HCT116 (cell line): ENCODE measurements around the gene RFESD. TPM values are rescaled to one million over a fixed set of nuclear protein-coding genes. Genes with fewer than 3 reads are reported as not detected.

Experiments used
- ATAC-seq: fragments of 200-7000 bp; cut with Tn5 transposase; 2 replicates; pipeline ENCODE4 v1.9.1; 2020; ENCODE audit warnings: mild to moderate bottlenecking, moderate library complexity
- BruUV-seq: library from RNA; stranded (reverse); fragments of 400-500 nt; replicated peaks from 2 replicates; lab custom pipeline; 2021; lab: Mats Ljungman, UMichigan
- CTCF ChIA-PET: fragments of 300-600 bp; sonication (Branson Sonifier 250); formaldehyde crosslinking; loops from one replicate; lab custom pipeline; 2021; ENCODE audit warnings: antibody characterized with exemption; lab: Charles Lee
- POLR2A ChIA-PET: fragments of 300-600, 350-600 bp; sonication (Branson Sonifier 250); formaldehyde crosslinking; loops from one replicate; lab custom pipeline; 2021; ENCODE audit warnings: antibody characterized with exemption; lab: Charles Lee
- RAD21 ChIA-PET, 2 experiments: fragments of 300-600 bp; sonication (Branson Sonifier 250); formaldehyde crosslinking; loops; one replicate each; lab custom pipeline; 2023; ENCODE audit warnings: low total read pairs in 2 of 2; ENCODE audit not compliant: uncharacterized antibody in 2 of 2, unreplicated experiment in 2 of 2, low non-redundant PET in 1 of 2; lab: Charles Lee
- DNase-seq: peaks from one replicate; pipeline ENCODE4 v3.0.0-alpha.2; 2010; ENCODE audit warnings: low read depth, low spot score
- H2AFZ ChIP-seq: fragments of 200-600 bp; shearing (Covaris generic), sonication (generic); 2 replicates; pipeline ENCODE4 v1.6.1; 2017; ENCODE audit warnings: low read depth, mixed run types, mixed read lengths, antibody characterized with exemption, low read length; ENCODE audit not compliant: poor library complexity, severe bottlenecking
- H3K27ac ChIP-seq: 2 replicates; pipeline ENCODE4 v1.5.1; 2012; ENCODE audit warnings: low read depth, low read length
- H3K27me3 ChIP-seq: fragments of 200-600 bp; sonication (generic); 2 replicates; pipeline ENCODE4 v1.6.1; 2016; ENCODE audit warnings: mixed run types, low read length, mixed read lengths; ENCODE audit not compliant: insufficient read depth
- H3K36me3 ChIP-seq, 2 experiments: fragments of 200-500 bp in 1 of 2; fragments of 200-600 bp in 1 of 2; sonication (Bioruptor generic) in 1 of 2; sonication (generic) in 1 of 2; 2 replicates each; pipeline versions ENCODE4 v1.5.1 to v1.6.1; 2014 to 2016; ENCODE audit warnings: low read length in 2 of 2, inconsistent platforms in 1 of 2, mixed read lengths in 1 of 2, mixed run types in 1 of 2; ENCODE audit not compliant: insufficient read depth in 2 of 2, control insufficient read depth in 1 of 2
- H3K4me1 ChIP-seq, 2 experiments: fragments of 200-600 bp in 1 of 2; sonication (generic) in 1 of 2; 2 replicates each; pipeline versions ENCODE4 v1.5.1 to v1.6.1; 2012 to 2017; ENCODE audit warnings: low read length in 2 of 2, inconsistent platforms in 1 of 2, mild to moderate bottlenecking in 1 of 2, mixed read lengths in 1 of 2, mixed run types in 1 of 2, moderate library complexity in 1 of 2; ENCODE audit not compliant: insufficient read depth in 2 of 2, control insufficient read depth in 1 of 2
- H3K4me2 ChIP-seq: fragments of 200-600 bp; sonication (generic); 2 replicates; pipeline ENCODE4 v1.6.1; 2017; ENCODE audit warnings: mixed run types, low read length, mixed read lengths
- H3K4me3 ChIP-seq, 2 experiments: fragments of 200-600 bp in 1 of 2; sonication (generic) in 1 of 2; replicated peaks in 1 of 2; 2 replicates each; pipeline ENCODE4 v1.5.1; 2011 to 2016; ENCODE audit warnings: low read length in 2 of 2, control low read depth in 1 of 2, low read depth in 1 of 2, mild to moderate bottlenecking in 1 of 2, mixed read lengths in 1 of 2, mixed run types in 1 of 2
- H3K79me2 ChIP-seq: fragments of 200-600 bp; sonication (generic); 2 replicates; pipeline ENCODE4 v1.6.1; 2017; ENCODE audit warnings: mild to moderate bottlenecking, mixed run types, low read length, moderate library complexity, mixed read lengths; ENCODE audit not compliant: insufficient read depth
- H3K9ac ChIP-seq: fragments of 200-600 bp; sonication (generic); 2 replicates; pipeline ENCODE4 v1.6.1; 2016; ENCODE audit warnings: low read length, mixed read lengths
- H3K9me2 ChIP-seq: fragments of 200-600 bp; sonication (generic), shearing (Covaris generic); 2 replicates; pipeline ENCODE4 v1.6.1; 2017; ENCODE audit warnings: mixed run types, mild to moderate bottlenecking, moderate library complexity; ENCODE audit not compliant: insufficient read depth
- H3K9me3 ChIP-seq, 2 experiments: fragments of 200-500 bp in 1 of 2; fragments of 200-600 bp in 1 of 2; sonication (Bioruptor generic) in 1 of 2; sonication (generic) in 1 of 2; 2 replicates each; pipeline ENCODE4 v1.6.1; 2014 to 2017; ENCODE audit warnings: low read length in 2 of 2, mixed read lengths in 2 of 2, inconsistent platforms in 1 of 2, low read depth in 1 of 2, mild to moderate bottlenecking in 1 of 2, mixed run types in 1 of 2, moderate library complexity in 1 of 2; ENCODE audit not compliant: control insufficient read depth in 1 of 2, insufficient read depth in 1 of 2
- H4K20me1 ChIP-seq: fragments of 200-600 bp; sonication (generic), shearing (Covaris generic); 2 replicates; pipeline ENCODE4 v1.6.1; 2017; ENCODE audit warnings: mixed run types, mild to moderate bottlenecking, moderate library complexity; ENCODE audit not compliant: insufficient read depth
- EZH2 ChIP-seq: fragments of 200-600 bp; sonication (generic); IDR thresholded peaks from 2 replicates; pipeline ENCODE4 v1.6.1; 2017; ENCODE audit warnings: antibody characterized with exemption, mixed run types
- EZH2phosphoT487 ChIP-seq: fragments of 200-600 bp; IDR thresholded peaks from 2 replicates; pipeline ENCODE4 v1.6.1; 2018; ENCODE audit warnings: antibody characterized with exemption, borderline replicate concordance
- FOSL1 ChIP-seq: IDR thresholded peaks from 2 replicates; pipeline ENCODE4 v1.6.1; 2012; ENCODE audit warnings: low read depth
- JUND ChIP-seq: IDR thresholded peaks from 2 replicates; pipeline ENCODE4 v1.6.1; 2012
- MAX ChIP-seq: IDR thresholded peaks from 2 replicates; pipeline ENCODE4 v1.6.1; 2012
- POLR2AphosphoS5 ChIP-seq: IDR thresholded peaks from 2 replicates; pipeline ENCODE4 v1.6.1; 2011; ENCODE audit warnings: mild to moderate bottlenecking, low read depth, low read length, moderate library complexity
- REST ChIP-seq: IDR thresholded peaks from 2 replicates; pipeline ENCODE4 v1.6.1; 2012; ENCODE audit warnings: low read depth
- SRF ChIP-seq: IDR thresholded peaks from 2 replicates; pipeline ENCODE4 v1.6.1; 2012; ENCODE audit warnings: low read depth
- YY1 ChIP-seq: IDR thresholded peaks from 2 replicates; pipeline ENCODE4 v1.6.1; 2011; ENCODE audit warnings: low read length, low read depth, moderate library complexity, mild to moderate bottlenecking; ENCODE audit not compliant: insufficient replicate concordance; ENCODE audit errors: extremely low read depth
- ZFX ChIP-seq: fragments of 450-650 bp; IDR thresholded peaks from 2 replicates; pipeline ENCODE4 v1.6.1; 2017
- intact Hi-C: fragments of 100-400 bp; cut with micrococcal nuclease; formaldehyde crosslinking; loops from 2 replicates; pipeline ENCODE4 v1.10.0; 2022
- total RNA-seq: library from RNA; stranded (reverse); gene quantifications from one replicate; pipeline ENCODE4 v1.2.1, GENCODE V29; 2021; ENCODE audit not compliant: unreplicated experiment
- TF ChIP-seq, protein P1 (sequence below), 3 experiments: fragments of 200-600 bp in 1 of 3; sonication (generic) in 1 of 3; IDR thresholded peaks in 2 of 3; conservative IDR thresholded peaks in 1 of 3; 2 replicates each; pipeline ENCODE4 v1.5.1; 2012 to 2017; ENCODE audit warnings: low read depth in 2 of 3, low read length in 2 of 3, antibody characterized with exemption in 1 of 3, borderline replicate concordance in 1 of 3, control low read depth in 1 of 3, mild to moderate bottlenecking in 1 of 3, mixed read lengths in 1 of 3, mixed run types in 1 of 3, moderate library complexity in 1 of 3; ENCODE audit not compliant: insufficient read depth in 1 of 3

RFESD gene
- total RNA-seq, 1 experiment from 2014 or later, result 4.1 TPM

GRCh38 chr5:95621839-95622629 is 24.5 kb upstream of the RFESD start (continued):
- TF ChIP-seq, protein P1, sequence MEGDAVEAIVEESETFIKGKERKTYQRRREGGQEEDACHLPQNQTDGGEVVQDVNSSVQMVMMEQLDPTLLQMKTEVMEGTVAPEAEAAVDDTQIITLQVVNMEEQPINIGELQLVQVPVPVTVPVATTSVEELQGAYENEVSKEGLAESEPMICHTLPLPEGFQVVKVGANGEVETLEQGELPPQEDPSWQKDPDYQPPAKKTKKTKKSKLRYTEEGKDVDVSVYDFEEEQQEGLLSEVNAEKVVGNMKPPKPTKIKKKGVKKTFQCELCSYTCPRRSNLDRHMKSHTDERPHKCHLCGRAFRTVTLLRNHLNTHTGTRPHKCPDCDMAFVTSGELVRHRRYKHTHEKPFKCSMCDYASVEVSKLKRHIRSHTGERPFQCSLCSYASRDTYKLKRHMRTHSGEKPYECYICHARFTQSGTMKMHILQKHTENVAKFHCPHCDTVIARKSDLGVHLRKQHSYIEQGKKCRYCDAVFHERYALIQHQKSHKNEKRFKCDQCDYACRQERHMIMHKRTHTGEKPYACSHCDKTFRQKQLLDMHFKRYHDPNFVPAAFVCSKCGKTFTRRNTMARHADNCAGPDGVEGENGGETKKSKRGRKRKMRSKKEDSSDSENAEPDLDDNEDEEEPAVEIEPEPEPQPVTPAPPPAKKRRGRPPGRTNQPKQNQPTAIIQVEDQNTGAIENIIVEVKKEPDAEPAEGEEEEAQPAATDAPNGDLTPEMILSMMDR (IDR thresholded peaks at IDR 0.05 in 2 of 3, conservative IDR thresholded peaks at IDR 0.05 in 1 of 3; ENCODE audit: borderline replicate concordance in 1 of 3, insufficient read depth in 1 of 3, low read depth in 2 of 3, low read length in 2 of 3), result no peak
- TF ChIP-seq SRF, result no peak
- no peak for TF ChIP-seq POLR2AphosphoS5
- TF ChIP-seq EZH2, result no peak

DNA sequence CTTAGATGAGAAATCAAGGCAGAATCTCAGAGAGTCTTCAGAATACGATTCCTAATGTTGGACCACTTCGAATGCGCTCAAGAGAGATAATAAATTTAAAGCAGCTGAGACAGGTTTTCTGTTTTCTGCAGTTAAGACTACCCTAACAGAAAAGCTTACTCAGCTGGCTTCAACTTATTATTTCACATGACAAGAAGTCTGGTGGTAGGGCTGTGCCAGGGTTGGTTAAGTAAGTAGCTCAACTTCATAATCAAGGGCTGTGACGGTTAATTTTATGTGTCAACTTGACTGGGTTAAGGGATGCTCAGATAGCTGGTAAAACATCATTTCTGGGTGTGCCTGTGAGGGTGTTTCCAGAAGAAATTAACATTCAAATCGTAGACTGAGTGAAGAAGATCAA is 22.9 kb upstream of the RFESD start:
- H3K9me3 ChIP-seq, result no peaks in the 10 kb centered on the region
- H3K4me2 ChIP-seq, result no peak overlapping the region
- H3K27ac ChIP-seq, result no peak overlapping the region
- no peak overlapping the region for H3K4me3 ChIP-seq
- ATAC-seq, result no peak
- no peaks in the 10 kb centered on the region for H4K20me1 ChIP-seq
- H2AFZ ChIP-seq, result no peak overlapping the region
- H3K27me3 ChIP-seq, result no peaks in the 10 kb centered on the region
- BruUV-seq, result no TSS peak
- DNase-seq, result no peak
- no peak for TF ChIP-seq REST
- no peak for TF ChIP-seq YY1
- no peak for TF ChIP-seq FOSL1
- no peak for TF ChIP-seq EZH2phosphoT487
- no peak for TF ChIP-seq ZFX
- TF ChIP-seq MAX, result no peak
- no peak for TF ChIP-seq JUND
- no peak overlapping the region for H3K9ac ChIP-seq
- no peaks in the 10 kb centered on the region; the same call in 1 of the 2 replicates for H3K9me2 ChIP-seq
- CTCF ChIA-PET, result no interaction called here
- no peaks in the 10 kb centered on the region for H3K79me2 ChIP-seq
- intact Hi-C loops, result no loop called here
- POLR2A ChIA-PET, result no interaction called here
- H3K4me1 ChIP-seq, result no peaks in the 10 kb centered on the region
- RAD21 ChIA-PET, result no interaction called here
- no peaks in the 10 kb centered on the region for H3K36me3 ChIP-seq
